ENCODE measurements around the gene GSK3B. TPM values are rescaled to one million over a fixed set of nuclear protein-coding genes. Genes with fewer than 3 reads are reported as not detected.
"Not testable (repeated sequence)": the region's sequence is repeated elsewhere in the genome, so short reads cannot be mapped to it uniquely, and the experiment has no call there.

Gene GSK3B
- total RNA-seq, 1 donor from 2014 or later: 11.8 TPM

- no peak for DNase-seq (ENCODE audit: low spot score in 2 of 2)
- Histone ChIP-seq H3K36me3 (no peaks in the 10 kb centered on the region), H3K27ac (no peak overlapping the region), H3K4me3 (no peak overlapping the region), H3K27me3 (no peaks in the 10 kb centered on the region), H3K4me1 (peaks cover 0 to 23% of the 10 kb centered on the region in 2 donors), H3K9me3 (no peaks in the 10 kb centered on the region)
- intact Hi-C loops (cut with DNase I): no loop called here
- TF ChIP-seq CTCF (IDR thresholded peaks at IDR 0.05): no peak
Observed at GRCh38 chr3:120052677-120053076, 41.6 kb downstream of the GSK3B start.

- no peaks in the 10 kb centered on the region for H3K27me3 ChIP-seq
- no peaks in the 10 kb centered on the region for H3K9me3 ChIP-seq
- no peaks in the 10 kb centered on the region for H3K36me3 ChIP-seq
- no peak overlapping the region for H3K27ac ChIP-seq
- TF ChIP-seq CTCF (IDR thresholded peaks at IDR 0.05): no peak
- no peak overlapping the region for H3K4me3 ChIP-seq
- intact Hi-C loops (cut with DNase I): no loop called here
- H3K4me1 ChIP-seq: peaks cover 0 to 23% of the 10 kb centered on the region in 2 donors
- DNase-seq (ENCODE audit: low spot score in 2 of 2): no peak
Observed at GRCh38 chr3:120052225-120052624, 42.0 kb downstream of the GSK3B start.

GRCh38 chr3:120051570-120051969 is 42.7 kb downstream of the GSK3B start:
- intact Hi-C loops (cut with DNase I): not testable (repeated sequence)
- H3K4me1 ChIP-seq: peaks cover 0 to 23% of the 10 kb centered on the region in 2 donors

GRCh38 chr3:120049881-120050539 is 44.2 kb downstream of the GSK3B start:
- intact Hi-C loops (cut with DNase I): no loop called here
- Histone ChIP-seq H3K27ac (no peak overlapping the region), H3K36me3 (no peaks in the 10 kb centered on the region), H3K4me3 (no peak overlapping the region), H3K9me3 (peaks cover 7 to 17% of the 10 kb centered on the region in 2 donors), H3K4me1 (peaks cover 0 to 23% of the 10 kb centered on the region in 2 donors), H3K27me3 (no peaks in the 10 kb centered on the region)
- DNase-seq (ENCODE audit: low spot score in 2 of 2): no peak
- no peak for TF ChIP-seq CTCF (IDR thresholded peaks at IDR 0.05)

More at GRCh38 chr3:120051570-120051969, 42.7 kb downstream of the GSK3B start:
- not testable (repeated sequence) for DNase-seq (ENCODE audit: low spot score in 2 of 2); H3K27ac ChIP-seq; H3K36me3 ChIP-seq; H3K9me3 ChIP-seq; H3K4me3 ChIP-seq; H3K27me3 ChIP-seq

- H3K27me3 ChIP-seq: no peaks in the 10 kb centered on the region
- H3K4me1 ChIP-seq: peaks cover 0 to 23% of the 10 kb centered on the region in 2 donors
- no peaks in the 10 kb centered on the region for H3K36me3 ChIP-seq
- H3K4me3 ChIP-seq: no peak overlapping the region
- peaks cover 7 to 19% of the 10 kb centered on the region in 2 donors for H3K9me3 ChIP-seq
- intact Hi-C loops (cut with DNase I): no loop called here
- no peak for DNase-seq (ENCODE audit: low spot score in 2 of 2)
- no peak overlapping the region for H3K27ac ChIP-seq
- no peak for TF ChIP-seq CTCF (IDR thresholded peaks at IDR 0.05)
Observed at GRCh38 chr3:120049072-120049471, 45.2 kb downstream of the GSK3B start.

GRCh38 chr3:120048355-120049041 is 45.7 kb downstream of the GSK3B start:
- H3K4me3 ChIP-seq: no peak overlapping the region
- no peak for TF ChIP-seq CTCF (IDR thresholded peaks at IDR 0.05)
- peaks cover 7 to 19% of the 10 kb centered on the region in 2 donors for H3K9me3 ChIP-seq
- no peaks in the 10 kb centered on the region for H3K27me3 ChIP-seq
- H3K4me1 ChIP-seq: peaks cover 0 to 23% of the 10 kb centered on the region in 2 donors
- no peak overlapping the region for H3K27ac ChIP-seq
- intact Hi-C loops (cut with DNase I): no loop called here
- no peaks in the 10 kb centered on the region for H3K36me3 ChIP-seq
- DNase-seq (ENCODE audit: low spot score in 2 of 2): no peak

All from ascending aorta (tissue), 2 donors.